NCI-H460 (cell line): Measurements from ENCODE around the gene OR52E8. TPM values are rescaled to one million over a fixed set of nuclear protein-coding genes. Genes with fewer than 3 reads are reported as not detected.

ENCODE experiments used
- DNase-seq: peaks from one replicate; pipeline ENCODE4 v3.0.0-alpha.2; 2016; ENCODE audit warnings: low read depth; ENCODE audit errors: extremely low read depth
- total RNA-seq: library from RNA; depleted of rRNA; stranded (reverse); fragments of >200 nt; shearing (Covaris generic); gene quantifications from 2 replicates; pipeline ENCODE4 v1.2.3, GENCODE V29; 2014; rRNA removed

The OR52E8 gene
- total RNA-seq, 1 experiment from 2014 or later, result not detected

DNA sequence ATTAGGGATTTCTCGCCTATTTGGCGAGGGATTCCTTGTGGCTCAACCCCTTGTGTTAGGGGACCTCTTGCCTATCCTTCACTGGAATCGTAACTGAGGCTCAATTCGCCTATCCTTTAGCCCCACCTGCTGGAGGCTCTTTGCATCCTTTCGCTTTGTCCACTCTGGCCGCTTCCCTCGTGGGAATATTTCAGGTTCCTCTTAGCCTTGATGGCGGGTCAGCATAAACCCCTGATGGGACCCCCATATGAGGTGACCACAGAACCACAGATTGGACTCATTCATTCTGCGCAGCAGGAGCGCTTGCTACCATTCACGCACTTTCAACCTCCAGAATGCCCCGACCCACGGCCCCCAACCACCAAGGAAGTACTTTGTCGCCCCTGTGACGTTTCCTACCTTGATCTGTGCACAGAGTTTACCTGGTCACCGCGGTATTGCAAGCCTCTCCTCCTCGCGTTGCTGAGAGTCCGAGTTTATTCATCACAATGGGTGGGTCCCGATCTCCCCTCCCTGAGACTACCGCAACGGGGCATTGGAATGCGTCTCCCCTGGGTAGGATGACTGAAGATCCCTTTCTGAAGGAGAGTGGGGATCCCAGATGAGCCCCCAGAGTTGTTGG lies 48.9 kb downstream of the OR52E8 start, which contains the start of gene OR52N2:
Gene OR52N2, plus strand, starts transcription at position 425 of the 622 bp plus-strand sequence. CDS start 11,412 bp downstream, outside the sequence.
- peak; percentile 67 for DNase-seq

DNA sequence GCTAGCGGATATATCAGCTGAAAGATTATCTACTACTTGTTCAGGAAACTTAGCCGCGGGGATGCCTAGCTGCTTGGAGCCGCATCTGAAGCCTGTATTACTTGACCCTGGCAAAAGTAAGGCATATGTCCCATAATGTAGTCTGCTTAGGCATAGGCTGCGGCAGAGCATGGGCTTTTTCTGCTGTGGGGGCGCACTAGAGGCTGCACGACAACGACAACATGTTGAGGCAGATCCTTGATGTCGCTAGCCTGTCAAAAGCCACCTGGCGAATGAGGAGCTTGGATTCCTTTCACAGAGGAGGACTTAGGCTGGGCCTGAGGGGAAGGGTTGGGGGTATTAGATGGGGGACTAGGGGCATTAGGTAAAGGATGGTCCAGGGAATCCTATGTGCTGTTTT lies 49.9 kb downstream of the OR52E8 start:
- no peak for DNase-seq

Other genes starting within 250 kb of the OR52E8 start
- gene TRIM34, start 232.7 kb downstream of the OR52E8 start, total RNA-seq, result 4.9 and 6.3 TPM in 2 replicates
- 23.8 and 25.1 TPM in 2 replicates for gene TRIM5, start 172.6 kb downstream of the OR52E8 start, total RNA-seq
- gene TRIM22, start 167.9 kb downstream of the OR52E8 start, total RNA-seq, result 1.2 and 1.4 TPM in 2 replicates
- not detected in 2 replicates for gene OR56B1, start 121.2 kb downstream of the OR52E8 start, total RNA-seq
- not detected in 2 replicates for gene OR52N4, start 103.4 kb downstream of the OR52E8 start, total RNA-seq
- not detected in 2 replicates for gene OR52N5, start 74.3 kb downstream of the OR52E8 start, total RNA-seq
- not detected in 2 replicates for gene OR52N1, start 66.4 kb downstream of the OR52E8 start, total RNA-seq
- gene OR52N2, start 48.8 kb downstream of the OR52E8 start, total RNA-seq, result not detected in 2 replicates
- not detected in 2 replicates for gene OR52E6, start 15.8 kb downstream of the OR52E8 start, total RNA-seq
- gene OR52E4, start 22.9 kb upstream of the OR52E8 start, total RNA-seq, result not detected in 2 replicates
- not detected in 2 replicates for gene OR52E5, start 35.5 kb upstream of the OR52E8 start, total RNA-seq
- gene OR56A3, start 84.6 kb upstream of the OR52E8 start, total RNA-seq, result not detected in 2 replicates
- not detected in 2 replicates for gene OR56A5, start 110.8 kb upstream of the OR52E8 start, total RNA-seq
- gene OR52L1, start 129.3 kb upstream of the OR52E8 start, total RNA-seq, result not detected in 2 replicates
- not detected in 2 replicates for gene OR56A4, start 149.3 kb upstream of the OR52E8 start, total RNA-seq
- gene OR56A1, start 173.1 kb upstream of the OR52E8 start, total RNA-seq, result not detected in 2 replicates
- not detected in 2 replicates for gene OR56B4, start 250.0 kb upstream of the OR52E8 start, total RNA-seq